Stimulated activated CD4-positive, alpha-beta T cell treated with anti-CD3 and anti-CD28 coated beads, Interleukin-1b, Interleukin-23, amount 100 ng/mL, for 4 hours (primary cell): ENCODE results near the gene HYLS1.
"Not testable (repeated sequence)": the region's sequence is repeated elsewhere in the genome, so short reads cannot be mapped to it uniquely, and the experiment has no call there.

Experiments used
- DNase-seq, 2 donors: peaks; one replicate each; pipeline ENCODE4 v3.0.0-alpha.2; 2020; ENCODE audit warnings: low read depth in 2 of 2

HYLS1 gene

GRCh38 chr11:125902927-125903710 lies 15.7 kb downstream of the HYLS1 start, which contains the start of gene PUS3:
Gene PUS3 (minus strand): TSS chr11:125903206. CDS start chr11:125896284, 6,922 bp downstream.
- DNase-seq, result peak; percentile 80 to 86

GRCh38 chr11:125903711-125904659 lies 16.5 kb downstream of the HYLS1 start, which contains the start of gene DDX25:
Gene DDX25 (plus strand): TSS chr11:125904508. CDS start chr11:125904518, 10 bp downstream.
- DNase-seq, result no peak

GRCh38 chr11:125904678-125905077 lies 17.2 kb downstream of the HYLS1 start:
- DNase-seq, result no peak

- DNase-seq, result no peak
These were observed 22.9 kb downstream of the HYLS1 start for GRCh38 chr11:125910226-125910849.

- DNase-seq, result not testable (repeated sequence)
These were observed 27.1 kb downstream of the HYLS1 start for GRCh38 chr11:125914601-125915000.

GRCh38 chr11:125916683-125917347 lies 29.3 kb downstream of the HYLS1 start:
- DNase-seq, result no peak

GRCh38 chr11:125918140-125918840 lies 30.8 kb downstream of the HYLS1 start:
- no peak for DNase-seq

- no peak for DNase-seq
These were observed 33.6 kb downstream of the HYLS1 start for GRCh38 chr11:125921042-125921441.

- DNase-seq, result no peak
These were observed 34.7 kb downstream of the HYLS1 start for GRCh38 chr11:125922156-125922555.

GRCh38 chr11:125923012-125923579 lies 35.6 kb downstream of the HYLS1 start:
- DNase-seq, result peak; percentile 28 to 52

GRCh38 chr11:125923633-125924032 lies 36.2 kb downstream of the HYLS1 start:
- no peak for DNase-seq

GRCh38 chr11:125924384-125925007 lies 37.0 kb downstream of the HYLS1 start:
- DNase-seq, result no peak

GRCh38 chr11:125925247-125925740 lies 37.8 kb downstream of the HYLS1 start:
- DNase-seq, result no peak

GRCh38 chr11:125925804-125926203 lies 38.3 kb downstream of the HYLS1 start:
- DNase-seq, result no peak

GRCh38 chr11:125926682-125927081 lies 39.2 kb downstream of the HYLS1 start:
- DNase-seq, result no peak

GRCh38 chr11:125929445-125930075 lies 42.1 kb downstream of the HYLS1 start:
- DNase-seq, result no peak

GRCh38 chr11:125930076-125930450 lies 42.6 kb downstream of the HYLS1 start:
- DNase-seq, result no peak

GRCh38 chr11:125931116-125931515 lies 43.6 kb downstream of the HYLS1 start:
- DNase-seq, result no peak

- no peak for DNase-seq
These were observed 44.2 kb downstream of the HYLS1 start for GRCh38 chr11:125931668-125932067.
